D721Med (cell line): ENCODE results near the gene RASSF10.
A peak's percentile ranks its signal among the peaks of the same experiment; 100 is the strongest.

Source experiments
- DNase-seq: peaks from one replicate; pipeline ENCODE4 v3.0.0; 2011; ENCODE audit warnings: low spot score; ENCODE audit not compliant: insufficient read length
- FAIRE-seq: peaks from 2 replicates; lab custom pipeline; 2011; peaks lifted over from hg19 to GRCh38; lab: Jason Lieb, UNC
- TF ChIP-seq, protein P1 (sequence below): IDR thresholded peaks from 2 replicates; pipeline ENCODE4 v1.5.1; 2012; ENCODE audit warnings: mild to moderate bottlenecking, control low read depth; ENCODE audit not compliant: insufficient read depth; ENCODE audit errors: missing control alignments

RASSF10 gene

GRCh38 chr11:13008625-13009475, at the start of gene RASSF10:
Gene RASSF10 (plus strand): TSS chr11:13009316. CDS start chr11:13009577, 261 bp downstream.
- DNase-seq, result peak; percentile 40

DNA sequence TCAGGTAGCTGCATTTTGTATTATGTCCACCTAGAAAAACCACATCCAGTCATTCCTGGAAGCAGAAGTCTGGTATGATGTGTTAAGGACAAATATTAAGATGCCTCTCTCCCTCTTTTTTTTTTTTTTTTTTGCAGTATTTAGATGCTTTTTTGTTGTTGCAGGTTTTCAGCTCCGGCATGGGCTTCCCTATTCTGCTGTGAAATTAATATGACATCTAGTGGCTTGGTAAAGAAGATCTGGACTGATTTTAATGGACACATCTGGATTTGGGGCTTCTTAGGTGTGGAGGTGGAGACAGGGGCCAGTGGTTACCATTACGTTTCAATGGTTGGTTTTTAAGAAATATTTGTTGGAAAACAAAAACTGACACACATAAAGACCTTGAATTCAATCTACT, 47.5 kb upstream of the RASSF10 start:
- TF ChIP-seq, protein P1, sequence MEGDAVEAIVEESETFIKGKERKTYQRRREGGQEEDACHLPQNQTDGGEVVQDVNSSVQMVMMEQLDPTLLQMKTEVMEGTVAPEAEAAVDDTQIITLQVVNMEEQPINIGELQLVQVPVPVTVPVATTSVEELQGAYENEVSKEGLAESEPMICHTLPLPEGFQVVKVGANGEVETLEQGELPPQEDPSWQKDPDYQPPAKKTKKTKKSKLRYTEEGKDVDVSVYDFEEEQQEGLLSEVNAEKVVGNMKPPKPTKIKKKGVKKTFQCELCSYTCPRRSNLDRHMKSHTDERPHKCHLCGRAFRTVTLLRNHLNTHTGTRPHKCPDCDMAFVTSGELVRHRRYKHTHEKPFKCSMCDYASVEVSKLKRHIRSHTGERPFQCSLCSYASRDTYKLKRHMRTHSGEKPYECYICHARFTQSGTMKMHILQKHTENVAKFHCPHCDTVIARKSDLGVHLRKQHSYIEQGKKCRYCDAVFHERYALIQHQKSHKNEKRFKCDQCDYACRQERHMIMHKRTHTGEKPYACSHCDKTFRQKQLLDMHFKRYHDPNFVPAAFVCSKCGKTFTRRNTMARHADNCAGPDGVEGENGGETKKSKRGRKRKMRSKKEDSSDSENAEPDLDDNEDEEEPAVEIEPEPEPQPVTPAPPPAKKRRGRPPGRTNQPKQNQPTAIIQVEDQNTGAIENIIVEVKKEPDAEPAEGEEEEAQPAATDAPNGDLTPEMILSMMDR, result peak; percentile 20
- DNase-seq (no peak), FAIRE-seq (no peak)

More at GRCh38 chr11:13008625-13009475, at the start of gene RASSF10:
- FAIRE-seq, result no peak
- TF ChIP-seq, protein P1, result no peak

- TF ChIP-seq, protein P1, result no peak
- DNase-seq, result no peak
- FAIRE-seq, result no peak
Measured at GRCh38 chr11:12962306-12962705, 46.8 kb upstream of the RASSF10 start.

GRCh38 chr11:12963051-12963450, 46.1 kb upstream of the RASSF10 start:
- DNase-seq (peak; percentile 23), FAIRE-seq (no peak)
- TF ChIP-seq, protein P1, result no peak

DNA sequence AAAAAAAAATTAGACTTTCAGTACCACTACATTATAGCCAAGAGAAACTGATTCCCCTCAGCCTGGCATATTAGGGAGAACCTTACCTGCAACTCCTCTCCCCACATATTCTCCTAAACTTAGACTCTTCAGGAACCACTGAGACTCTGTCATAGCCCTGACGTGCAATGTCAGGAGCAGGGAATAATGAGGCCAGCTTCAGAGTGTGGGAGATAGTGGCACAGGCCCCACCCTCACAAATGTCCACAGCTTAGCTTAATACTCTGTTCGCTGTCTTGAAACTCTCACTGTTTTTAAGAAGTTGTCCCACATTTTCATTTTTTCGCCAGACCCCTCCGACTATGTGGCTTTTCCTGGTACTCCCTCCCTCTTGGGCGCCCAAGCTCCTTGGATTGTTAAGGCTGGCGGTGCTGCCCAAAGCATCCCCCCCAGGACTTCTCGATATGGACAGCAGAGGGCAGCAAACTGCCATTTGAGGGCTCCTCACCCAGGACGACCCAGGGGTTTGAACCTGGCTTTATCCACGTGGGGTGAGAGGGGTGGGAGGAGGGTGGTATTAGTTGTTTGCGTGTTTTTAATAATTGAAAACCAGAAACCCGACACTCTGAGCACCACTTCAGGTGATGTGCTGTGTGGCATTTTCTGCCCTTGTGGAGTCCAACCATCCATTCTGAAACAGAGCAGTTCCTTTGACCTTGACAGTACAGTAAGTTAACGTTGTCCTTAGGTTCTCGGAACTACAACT, 45.2 kb upstream of the RASSF10 start:
- TF ChIP-seq, protein P1, result peak; percentile 91
- peak; percentile 68 for DNase-seq
- FAIRE-seq, result no peak

GRCh38 chr11:12964650-12965049, 44.5 kb upstream of the RASSF10 start:
- TF ChIP-seq, protein P1, result no peak
- no peak for FAIRE-seq
- no peak for DNase-seq

DNA sequence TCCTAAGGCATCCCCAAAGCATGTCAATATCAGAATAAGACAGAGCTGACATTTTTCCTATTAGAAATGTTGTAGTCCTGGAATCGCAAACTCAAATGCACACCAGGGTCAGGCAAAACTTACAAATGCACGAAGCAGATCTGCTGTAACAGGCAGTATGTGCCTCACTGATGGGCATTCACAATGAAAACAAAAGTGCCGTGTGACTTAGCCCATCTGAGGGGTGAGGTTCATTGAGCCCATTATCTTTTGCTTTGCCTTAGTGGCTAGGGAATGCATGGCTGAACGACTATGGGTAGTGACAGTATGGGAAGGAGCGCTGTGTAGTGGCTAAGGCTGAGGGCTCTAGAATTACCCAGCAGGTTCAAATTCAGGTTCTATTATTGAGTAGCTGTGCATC, 43.1 kb upstream of the RASSF10 start:
- FAIRE-seq (no peak), DNase-seq (no peak)
- TF ChIP-seq, protein P1, result no peak
